AG04450 (cell line): ENCODE results near the gene IFNAR2. TPM values are rescaled to one million over a fixed set of nuclear protein-coding genes. Genes with fewer than 3 reads are reported as not detected.

Source experiments
- CTCF ChIA-PET: fragments of 300-600, 350-600 bp; formaldehyde crosslinking; extraction: SDS; loops from one replicate; lab custom pipeline; 2022; ENCODE audit warnings: antibody characterized with exemption, inconsistent platforms; lab: Charles Lee
- POLR2A ChIA-PET: fragments of 350-600 bp; formaldehyde crosslinking; extraction: SDS; loops from one replicate; lab custom pipeline; 2021; ENCODE audit warnings: antibody characterized with exemption, inconsistent platforms; lab: Yijun Ruan, JAX
- DNase-seq: peaks from one replicate; pipeline ENCODE4 v3.0.0-alpha.2; 2011; ENCODE audit warnings: low read depth, low spot score
- H3K27ac ChIP-seq: one replicate; pipeline ENCODE4 v1.5.1; 2012; ENCODE audit warnings: low read depth, low read length, control low read depth
- H3K27me3 ChIP-seq: one replicate; pipeline ENCODE4 v1.6.0; 2012; ENCODE audit warnings: low read length; ENCODE audit not compliant: control insufficient read depth, insufficient read depth
- H3K4me3 ChIP-seq: 2 replicates; pipeline ENCODE4 v1.5.1; 2011; ENCODE audit warnings: mild to moderate bottlenecking, low read depth, low read length, control low read depth
- H3K9me3 ChIP-seq: 2 replicates; pipeline ENCODE4 v1.5.1; 2012; ENCODE audit warnings: low read length; ENCODE audit not compliant: control insufficient read depth, insufficient read depth
- polyA plus RNA-seq: library from polyadenylated mRNA; depleted of rRNA; stranded (reverse); fragments of >200 nt; gene quantifications from 2 replicates; pipeline ENCODE4 v1.2.3, GENCODE V29; 2011
- TF ChIP-seq, protein P1 (sequence below): IDR thresholded peaks from 2 replicates; pipeline ENCODE4 v1.5.1; 2011; ENCODE audit warnings: low read depth, low read length, control low read depth, inconsistent platforms

Gene IFNAR2
- polyA plus RNA-seq, 1 experiment: 30.8 TPM

DNA sequence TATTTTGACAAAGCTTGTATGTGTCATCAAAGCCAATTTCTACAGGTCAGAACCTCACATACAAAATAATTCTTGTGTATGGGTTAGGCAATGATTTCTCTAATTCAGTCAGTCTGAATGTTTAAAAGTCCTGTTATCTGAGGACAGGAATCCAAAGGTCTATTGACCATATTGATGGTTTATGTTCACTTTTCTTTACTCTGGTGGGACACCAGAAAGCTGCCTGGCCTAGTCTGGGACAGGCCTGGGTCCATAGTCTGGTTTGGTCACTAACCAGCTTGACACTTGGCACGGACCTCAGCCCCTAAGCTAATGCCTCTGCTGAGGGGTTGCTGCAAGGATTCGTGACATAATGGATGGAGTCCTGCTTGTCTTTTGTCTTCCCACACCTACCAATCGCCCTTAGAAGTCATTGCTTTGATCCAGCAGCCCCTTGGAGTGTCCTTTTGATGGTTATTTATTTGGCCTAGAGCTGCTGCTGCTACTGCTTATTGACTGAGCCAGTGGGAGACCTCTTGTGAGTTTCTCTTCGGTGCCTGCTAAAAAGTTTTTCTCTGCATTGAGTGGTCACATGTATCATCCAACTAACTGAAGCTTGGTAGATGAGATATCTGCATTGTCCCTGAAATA lies 15.7 kb downstream of the IFNAR2 start:
- TF ChIP-seq, protein P1, sequence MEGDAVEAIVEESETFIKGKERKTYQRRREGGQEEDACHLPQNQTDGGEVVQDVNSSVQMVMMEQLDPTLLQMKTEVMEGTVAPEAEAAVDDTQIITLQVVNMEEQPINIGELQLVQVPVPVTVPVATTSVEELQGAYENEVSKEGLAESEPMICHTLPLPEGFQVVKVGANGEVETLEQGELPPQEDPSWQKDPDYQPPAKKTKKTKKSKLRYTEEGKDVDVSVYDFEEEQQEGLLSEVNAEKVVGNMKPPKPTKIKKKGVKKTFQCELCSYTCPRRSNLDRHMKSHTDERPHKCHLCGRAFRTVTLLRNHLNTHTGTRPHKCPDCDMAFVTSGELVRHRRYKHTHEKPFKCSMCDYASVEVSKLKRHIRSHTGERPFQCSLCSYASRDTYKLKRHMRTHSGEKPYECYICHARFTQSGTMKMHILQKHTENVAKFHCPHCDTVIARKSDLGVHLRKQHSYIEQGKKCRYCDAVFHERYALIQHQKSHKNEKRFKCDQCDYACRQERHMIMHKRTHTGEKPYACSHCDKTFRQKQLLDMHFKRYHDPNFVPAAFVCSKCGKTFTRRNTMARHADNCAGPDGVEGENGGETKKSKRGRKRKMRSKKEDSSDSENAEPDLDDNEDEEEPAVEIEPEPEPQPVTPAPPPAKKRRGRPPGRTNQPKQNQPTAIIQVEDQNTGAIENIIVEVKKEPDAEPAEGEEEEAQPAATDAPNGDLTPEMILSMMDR: no peak
- H3K9me3 ChIP-seq: no peaks in the 10 kb centered on the region
- no peak for DNase-seq
- ChIA-PET POLR2A (no interaction called here), CTCF (no interaction called here)
- no peaks in the 10 kb centered on the region for H3K27me3 ChIP-seq
- no peak overlapping the region for H3K27ac ChIP-seq
- no peak overlapping the region for H3K4me3 ChIP-seq

DNA sequence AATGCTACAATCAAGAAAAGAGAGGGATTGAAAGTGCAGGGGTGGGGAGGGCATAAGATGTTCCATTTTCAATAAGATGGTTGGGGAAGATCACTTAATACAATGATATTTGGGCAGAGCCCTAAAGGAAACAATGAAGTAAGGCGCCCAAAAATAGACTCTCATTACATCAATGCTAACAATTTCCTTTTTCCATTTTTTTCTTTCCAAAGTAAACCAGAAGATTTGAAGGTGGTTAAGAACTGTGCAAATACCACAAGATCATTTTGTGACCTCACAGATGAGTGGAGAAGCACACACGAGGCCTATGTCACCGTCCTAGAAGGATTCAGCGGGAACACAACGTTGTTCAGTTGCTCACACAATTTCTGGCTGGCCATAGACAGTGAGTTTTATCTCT lies 16.8 kb downstream of the IFNAR2 start:
- DNase-seq: no peak
- CTCF ChIA-PET: no interaction called here
- H3K9me3 ChIP-seq: no peaks in the 10 kb centered on the region
- no peaks in the 10 kb centered on the region for H3K27me3 ChIP-seq
- H3K27ac ChIP-seq: no peak overlapping the region
- H3K4me3 ChIP-seq: no peak overlapping the region
- TF ChIP-seq, protein P1: no peak
- POLR2A ChIA-PET: no interaction called here

DNA sequence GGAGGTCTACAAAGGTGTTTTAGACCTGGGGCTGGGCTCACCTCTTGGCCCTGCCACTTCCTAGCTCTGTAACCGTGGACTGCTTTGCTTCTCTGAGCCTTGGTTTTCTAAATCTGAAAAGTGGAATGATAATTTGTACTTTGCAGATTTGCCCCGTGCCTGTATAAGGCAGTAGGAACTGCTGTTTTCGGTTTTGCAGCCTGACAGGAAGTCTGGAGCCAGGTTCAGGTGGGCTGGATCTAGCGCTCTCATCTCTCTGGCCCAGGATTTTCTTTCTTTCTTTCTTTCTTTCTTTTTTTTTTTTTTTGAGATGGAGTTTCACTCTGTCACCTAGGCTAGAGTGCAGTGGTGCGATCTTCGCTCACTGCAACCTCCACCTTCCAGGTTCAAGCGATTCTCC lies 17.2 kb downstream of the IFNAR2 start:
- H3K27me3 ChIP-seq: no peaks in the 10 kb centered on the region
- no peak overlapping the region for H3K27ac ChIP-seq
- no peak for DNase-seq
- TF ChIP-seq, protein P1: no peak
- no peak overlapping the region for H3K4me3 ChIP-seq
- H3K9me3 ChIP-seq: no peaks in the 10 kb centered on the region
- POLR2A ChIA-PET: no interaction called here
- CTCF ChIA-PET: no interaction called here

DNA sequence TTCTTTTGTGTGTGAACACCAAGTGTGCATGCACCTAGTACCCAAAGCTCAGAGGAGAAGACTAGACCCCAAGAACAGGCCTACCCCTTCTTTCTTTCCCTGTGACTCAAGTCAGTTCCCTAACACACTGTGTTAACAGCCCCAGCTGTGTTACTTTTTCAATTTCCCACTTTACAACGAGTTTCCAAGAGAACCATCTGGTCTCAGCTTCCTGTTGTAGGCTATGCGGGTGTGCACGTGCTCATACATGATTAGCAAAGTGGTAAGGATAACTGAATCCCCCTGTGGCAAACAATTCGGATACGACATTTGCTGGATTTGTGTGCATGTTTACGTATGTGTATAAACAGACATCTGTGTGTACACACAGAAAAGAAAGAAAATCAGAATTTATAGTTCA lies 17.9 kb downstream of the IFNAR2 start:
- Histone ChIP-seq H3K9me3 (no peaks in the 10 kb centered on the region), H3K27me3 (no peaks in the 10 kb centered on the region), H3K4me3 (no peak overlapping the region), H3K27ac (no peak overlapping the region)
- no peak for DNase-seq
- CTCF ChIA-PET: no interaction called here
- TF ChIP-seq, protein P1: no peak
- POLR2A ChIA-PET: no interaction called here

DNA sequence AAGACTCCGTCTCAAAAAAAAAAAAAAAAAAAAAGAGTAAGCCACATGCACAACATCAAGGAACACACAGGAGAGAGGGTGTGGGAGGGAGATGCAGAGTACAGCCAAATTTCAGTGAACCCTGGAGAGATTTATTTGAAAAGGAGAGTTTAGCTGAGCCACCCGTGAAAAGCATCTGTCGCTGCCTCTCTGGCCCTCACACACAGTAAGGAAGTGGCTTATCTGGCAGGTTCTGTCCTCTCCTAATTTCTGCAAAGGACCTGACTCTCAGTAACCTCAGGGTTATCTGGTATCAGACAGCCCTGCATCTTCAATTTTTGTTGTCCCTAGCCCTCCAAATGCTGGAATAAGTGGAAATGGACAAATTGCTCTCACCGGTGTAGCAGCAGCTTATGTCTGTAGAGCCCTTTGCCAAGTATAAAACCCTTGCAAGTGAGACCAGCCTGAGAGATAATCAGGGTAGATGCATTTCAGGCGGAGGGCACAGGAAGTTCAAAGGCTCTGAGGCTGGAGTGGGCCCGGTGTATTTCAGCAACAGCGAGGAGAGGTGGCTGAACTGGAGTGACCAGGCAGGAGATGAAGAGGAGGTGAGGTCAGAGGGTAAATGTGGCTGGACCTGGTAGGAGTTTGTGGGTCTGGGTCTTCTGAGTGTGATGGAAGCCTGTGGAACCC lies 19.7 kb downstream of the IFNAR2 start:
- TF ChIP-seq, protein P1: no peak
- CTCF ChIA-PET: no interaction called here
- H3K27ac ChIP-seq: no peak overlapping the region

More for the DNA sequence above, 19.7 kb downstream of the IFNAR2 start:
- DNase-seq: no peak
- Histone ChIP-seq H3K27me3 (no peaks in the 10 kb centered on the region), H3K4me3 (no peak overlapping the region), H3K9me3 (no peaks in the 10 kb centered on the region)
- POLR2A ChIA-PET: no interaction called here
